CD4-positive, alpha-beta T cell treated with Interleukin-12 subunit alpha and Interleukin-12 subunit beta, for 1 hour (primary cell): ENCODE data around the gene ZNG1B.
"Not testable (repeated sequence)": the region's sequence is repeated elsewhere in the genome, so short reads cannot be mapped to it uniquely, and the experiment has no call there.

ENCODE experiments used
- DNase-seq: peaks from one replicate; pipeline ENCODE4 v3.0.0-alpha.2; 2020

Gene ZNG1B

DNA sequence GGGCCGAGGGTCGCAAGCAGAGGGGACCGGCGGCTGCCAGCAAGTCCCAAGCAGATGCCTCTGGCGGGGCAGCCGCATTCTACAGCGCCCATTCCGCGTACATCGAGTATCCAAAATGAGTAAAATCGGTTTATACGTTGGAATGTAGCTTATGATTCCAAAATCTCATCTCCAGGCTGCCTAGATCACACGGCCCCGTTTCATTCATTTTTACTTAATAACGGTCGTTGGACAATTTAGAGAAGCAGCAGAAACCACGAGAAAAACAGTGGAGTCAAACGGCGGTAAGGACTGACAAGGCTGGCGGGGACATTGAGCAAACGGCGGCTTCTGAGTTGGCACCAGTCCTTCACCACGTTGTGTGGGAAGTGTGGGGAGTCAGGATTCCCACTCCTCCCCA is 66.6 kb downstream of the ZNG1B start:
- not testable (repeated sequence) for DNase-seq

- DNase-seq, result not testable (repeated sequence)
These were observed 70.1 kb downstream of the ZNG1B start for GRCh38 chr2:113507394-113508140.

DNA sequence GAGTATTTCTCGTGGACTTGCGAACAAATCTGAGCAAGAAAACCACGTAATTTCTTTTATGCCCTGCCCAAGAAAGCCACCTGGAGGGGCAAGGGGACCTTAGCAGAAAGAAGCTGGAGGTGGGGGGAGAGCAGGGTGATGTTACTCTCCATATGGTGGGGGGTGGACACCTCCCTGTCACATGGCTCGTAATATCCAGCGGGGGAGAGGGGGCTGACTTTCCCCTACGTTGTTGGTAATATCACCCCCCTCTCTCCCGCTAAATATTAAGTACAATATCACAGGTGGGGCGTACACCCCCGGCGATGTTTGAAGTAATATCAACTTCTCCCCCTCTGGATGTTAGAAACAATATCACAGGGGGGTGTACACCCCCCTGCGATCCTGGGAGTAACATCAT is 70.7 kb downstream of the ZNG1B start:
- DNase-seq, result not testable (repeated sequence)

DNA sequence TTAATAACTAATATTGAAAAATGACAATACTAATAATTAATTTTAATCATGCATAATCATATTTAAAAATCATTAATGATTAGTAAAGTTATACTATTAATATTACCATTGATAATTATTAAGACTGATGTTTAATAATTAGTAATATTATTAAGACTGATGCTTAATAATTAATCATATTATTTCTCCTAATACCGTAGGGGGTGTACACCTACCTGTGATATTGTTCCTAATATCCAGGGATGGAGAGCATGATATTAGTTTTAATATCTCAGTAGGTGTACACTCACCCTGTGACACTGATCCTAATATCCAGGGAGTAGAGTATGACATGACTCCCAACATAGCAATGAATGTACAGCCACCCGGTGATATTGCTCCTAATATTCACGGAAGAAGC is 73.4 kb downstream of the ZNG1B start:
- DNase-seq, result not testable (repeated sequence)

DNA sequence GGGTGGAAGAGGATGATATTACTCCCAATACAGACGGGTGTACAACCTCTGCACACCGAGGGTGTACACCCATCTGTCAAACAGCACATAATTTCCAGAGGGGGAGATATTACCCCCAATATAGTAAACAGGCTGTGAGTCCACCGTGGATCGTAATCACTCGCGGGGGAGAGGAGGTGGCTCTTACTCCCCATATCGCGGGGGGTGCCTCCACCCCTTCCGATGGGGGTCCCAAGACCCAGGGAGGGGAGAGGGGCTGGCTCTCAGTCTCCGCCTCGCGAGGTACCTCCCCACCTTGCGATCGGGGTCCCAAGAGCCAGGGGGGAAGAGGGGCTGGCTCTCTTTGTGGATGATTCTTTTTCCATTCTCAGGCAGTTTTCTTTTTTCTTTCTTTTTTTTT is 74.4 kb downstream of the ZNG1B start:
- DNase-seq, result not testable (repeated sequence)

DNA sequence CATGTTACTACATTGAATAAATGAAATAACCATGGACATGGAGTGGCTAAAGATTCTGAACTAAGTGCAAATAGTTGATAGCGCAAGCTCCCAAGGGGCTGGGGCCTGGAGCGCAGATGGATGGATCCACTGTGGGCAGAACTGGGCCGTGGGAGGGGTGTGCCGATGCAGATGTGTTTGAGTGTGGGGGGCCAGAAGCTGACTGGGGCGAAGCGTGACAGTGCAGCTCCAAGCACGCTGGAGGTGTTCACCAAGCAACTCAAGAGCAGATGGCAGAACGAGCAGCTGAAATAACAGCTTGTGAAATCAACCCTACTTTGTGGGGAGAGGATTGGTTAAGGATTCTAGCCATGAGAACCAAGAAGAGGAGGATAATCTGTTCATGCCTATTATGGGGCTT is 78.0 kb downstream of the ZNG1B start:
- DNase-seq, result not testable (repeated sequence)

DNA sequence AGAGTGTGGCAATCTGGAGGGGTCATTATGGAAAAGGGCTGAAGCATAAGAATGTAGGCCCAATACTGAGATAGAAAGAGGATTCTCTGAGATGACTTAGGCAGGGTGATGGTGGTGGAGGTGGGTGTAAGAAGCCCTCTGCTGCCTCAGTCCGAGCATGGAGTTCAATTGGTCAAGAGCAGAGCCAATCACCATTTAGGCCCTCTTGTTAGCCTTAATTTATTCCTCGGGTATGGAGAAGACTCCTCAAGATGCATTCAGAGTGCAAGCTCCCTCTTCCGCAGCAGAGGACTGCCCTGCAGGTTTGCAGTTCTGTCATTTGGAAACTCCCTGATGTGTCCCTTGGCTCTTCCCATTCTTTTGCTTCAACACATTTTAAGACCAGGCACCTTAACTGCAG is 78.5 kb downstream of the ZNG1B start:
- DNase-seq, result not testable (repeated sequence)

DNA sequence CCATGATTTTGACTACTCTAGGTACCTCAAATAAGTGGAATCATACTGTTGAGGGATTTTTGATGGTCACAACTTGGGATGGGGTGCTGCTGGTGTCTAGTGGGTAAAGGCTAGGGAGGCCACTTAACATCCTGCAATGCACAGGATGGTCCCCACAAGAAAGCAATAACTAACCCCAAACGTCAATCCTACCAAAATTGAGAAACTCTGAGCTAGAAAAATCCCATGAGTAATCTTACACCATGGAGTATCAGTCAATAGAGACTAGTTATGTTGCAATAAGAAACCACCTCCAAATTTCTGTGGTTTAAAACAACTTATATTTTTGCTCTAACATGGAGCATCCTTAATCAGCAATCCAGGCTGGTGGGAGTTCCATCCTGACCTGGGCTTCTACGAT is 79.5 kb downstream of the ZNG1B start:
- not testable (repeated sequence) for DNase-seq

DNA sequence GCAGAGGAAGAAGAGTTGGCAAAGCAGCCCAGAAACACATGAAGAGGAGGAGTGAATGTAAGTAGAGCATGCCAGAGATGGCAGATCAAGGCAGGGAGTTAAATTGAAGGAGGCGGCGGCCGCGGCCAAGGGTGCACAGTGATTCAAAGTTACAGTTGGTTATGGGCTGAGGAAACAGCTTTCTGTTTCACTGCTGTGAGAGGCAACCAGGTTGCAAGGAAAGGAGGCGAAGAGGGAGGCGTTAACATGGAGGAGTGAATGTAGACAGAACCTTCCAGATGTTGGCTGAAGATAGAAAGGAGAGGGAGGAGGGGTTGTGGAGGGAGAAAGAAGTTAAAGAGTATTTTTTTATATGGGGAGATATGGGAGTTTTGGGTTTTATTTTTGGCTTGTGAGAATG is 83.3 kb downstream of the ZNG1B start:
- DNase-seq, result not testable (repeated sequence)

DNA sequence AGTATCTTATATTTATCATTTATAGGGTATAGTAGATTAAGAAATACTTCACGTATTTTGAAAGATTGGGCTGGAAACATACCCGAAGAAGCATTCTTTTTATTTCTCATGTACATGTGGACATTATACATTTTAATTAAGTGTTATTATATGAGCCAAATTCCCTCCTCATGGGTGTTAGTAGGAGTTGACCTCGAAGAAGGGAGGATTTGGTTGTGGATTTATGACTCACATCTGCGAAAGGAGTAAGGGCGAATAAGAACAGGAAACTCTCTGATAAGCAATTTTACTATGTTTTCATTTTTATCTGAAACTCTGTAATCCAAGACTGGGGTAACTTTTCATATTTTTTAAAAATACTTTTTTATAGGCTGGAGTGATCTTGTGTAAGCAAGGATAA is 84.0 kb downstream of the ZNG1B start:
- DNase-seq, result not testable (repeated sequence)

- DNase-seq, result not testable (repeated sequence)
These were observed 87.5 kb downstream of the ZNG1B start for GRCh38 chr2:113524986-113525385.

DNA sequence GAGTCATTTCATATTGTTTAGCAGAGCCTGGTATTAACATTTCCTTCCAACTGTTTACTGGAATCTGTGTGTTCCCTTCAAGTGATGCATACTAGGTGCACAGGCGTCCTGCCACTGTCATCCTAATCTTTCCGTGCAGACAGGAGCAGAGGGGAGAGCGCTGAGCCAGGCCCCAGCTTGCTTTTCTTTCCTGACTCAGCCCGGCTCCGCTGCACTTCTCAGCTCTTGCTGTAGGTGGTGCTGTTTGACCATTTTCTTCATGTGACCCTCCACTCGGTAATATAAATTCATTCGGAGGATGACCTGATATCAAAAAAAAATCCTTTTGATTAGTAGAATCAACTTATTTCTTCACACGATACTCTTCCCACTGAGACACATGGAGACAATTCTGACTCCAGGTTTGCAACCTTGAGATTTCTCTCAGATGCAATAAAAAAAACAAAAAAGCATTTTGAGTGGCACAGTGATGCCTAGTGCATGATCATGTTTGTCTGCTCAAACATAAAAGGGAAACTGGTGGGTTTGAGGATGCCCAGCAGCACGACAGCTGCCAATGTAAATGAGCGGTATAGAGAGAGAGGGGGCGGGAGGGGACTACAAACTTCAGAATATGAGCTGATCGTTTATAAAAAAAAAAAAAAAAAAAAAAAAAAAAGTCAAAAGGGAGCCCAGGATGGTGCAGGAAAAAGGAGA is 90.0 kb downstream of the ZNG1B start:
- not testable (repeated sequence) for DNase-seq

GRCh38 chr2:113528126-113528525 is 90.6 kb downstream of the ZNG1B start:
- DNase-seq, result not testable (repeated sequence)

- not testable (repeated sequence) for DNase-seq
These were observed 91.4 kb downstream of the ZNG1B start for GRCh38 chr2:113528904-113529303.

- not testable (repeated sequence) for DNase-seq
These were observed 95.5 kb downstream of the ZNG1B start for GRCh38 chr2:113532991-113533390.

DNA sequence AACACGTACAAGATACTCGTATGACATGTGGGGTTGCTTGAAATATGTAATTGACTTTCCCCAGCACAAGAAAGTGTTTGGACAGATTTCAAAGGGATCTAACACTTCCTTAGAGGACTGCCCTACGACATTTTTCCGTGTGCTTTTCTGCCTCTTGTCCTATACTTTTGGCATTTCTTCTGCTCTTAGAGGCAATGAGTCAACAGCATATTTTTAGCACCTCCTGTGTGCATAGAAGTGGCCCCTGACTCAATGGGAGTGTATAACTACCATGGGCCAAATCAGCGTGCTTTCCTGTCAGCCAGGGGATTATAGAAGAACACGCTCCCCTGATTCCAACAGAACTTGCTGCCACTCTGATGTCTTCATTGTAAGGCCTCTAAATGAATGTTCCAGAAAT is 99.1 kb downstream of the ZNG1B start:
- not testable (repeated sequence) for DNase-seq

- not testable (repeated sequence) for DNase-seq
These were observed 103.3 kb downstream of the ZNG1B start for GRCh38 chr2:113540834-113541203.

DNA sequence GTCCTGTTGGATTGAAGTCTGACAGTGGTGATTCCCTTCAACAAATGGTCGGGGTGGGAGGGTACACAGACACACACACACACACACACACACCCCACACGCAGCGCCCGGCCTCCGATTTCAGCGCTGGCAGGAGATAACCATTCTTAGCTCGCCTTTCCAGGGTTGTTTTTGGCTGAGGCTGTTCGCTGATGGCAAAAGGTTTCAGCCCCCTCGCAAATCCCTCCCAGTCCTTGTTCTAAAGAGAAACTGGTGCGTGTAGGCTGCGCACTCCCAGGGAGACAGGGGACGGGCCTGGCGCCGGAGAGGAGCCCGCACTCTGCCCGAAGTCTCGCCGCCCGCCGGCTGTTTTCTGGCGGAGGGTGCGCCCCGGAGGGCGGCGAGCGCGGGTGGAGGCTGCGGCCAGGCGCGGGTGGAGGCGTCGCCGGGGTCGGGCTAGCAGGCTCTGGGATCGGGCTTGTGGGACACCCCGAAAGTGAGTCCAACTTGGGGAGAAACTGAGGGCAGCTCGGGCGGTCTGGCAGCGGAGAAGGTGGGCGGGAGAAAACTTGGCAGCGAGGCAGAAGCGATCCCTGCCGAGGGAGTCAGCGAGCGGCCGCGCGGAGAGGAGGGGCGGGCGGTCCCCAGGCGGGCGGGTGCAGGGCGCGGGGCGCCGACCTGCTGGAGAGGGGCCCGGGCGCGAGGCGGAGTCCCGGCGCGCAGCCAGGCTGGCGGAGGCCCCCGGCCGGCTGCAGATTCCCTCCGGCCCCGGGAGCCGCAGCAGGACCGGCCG is 103.9 kb downstream of the ZNG1B start:
- not testable (repeated sequence) for DNase-seq

DNA sequence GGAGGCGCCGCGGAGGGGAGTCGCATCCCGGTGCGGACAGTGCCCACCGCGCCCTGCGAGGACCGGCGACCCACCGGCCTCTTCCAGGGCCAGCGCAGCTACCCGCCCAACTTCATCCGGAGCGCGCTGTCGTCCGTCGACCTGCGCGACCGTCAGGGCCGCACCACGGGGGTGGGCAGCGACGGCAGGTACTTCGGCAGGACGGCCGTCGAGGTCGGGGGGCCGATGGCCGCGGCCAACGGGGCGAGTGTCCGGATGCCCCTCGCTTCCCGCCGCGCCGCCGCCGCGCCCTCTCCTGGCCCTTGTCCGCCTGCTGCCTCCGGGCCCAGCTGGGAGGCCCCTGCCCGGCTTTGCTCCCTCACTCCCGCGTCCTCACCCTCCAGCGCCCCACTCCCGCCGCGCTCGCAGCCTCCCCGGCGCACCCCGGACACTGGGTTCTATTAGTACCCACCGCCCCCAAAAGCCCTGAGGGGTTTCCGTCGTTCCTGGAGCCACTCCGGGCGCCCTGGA is 104.5 kb downstream of the ZNG1B start:
- not testable (repeated sequence) for DNase-seq

- DNase-seq, result not testable (repeated sequence)
These were observed 105.0 kb downstream of the ZNG1B start for GRCh38 chr2:113542529-113542928.
